SU-DHL-6 (cell line): ENCODE data around the gene NDUFB6.

Source experiments
- EZH2phosphoT487 ChIP-seq: fragments of 200-600 bp; sonication (generic), shearing (Covaris generic); conservative IDR thresholded peaks from 2 replicates; pipeline ENCODE4 v1.6.1; 2018; ENCODE audit warnings: mild to moderate bottlenecking, antibody characterized with exemption, low read length, moderate library complexity, mixed read lengths
- TF ChIP-seq, protein P1 (sequence below): fragments of 200-600 bp; sonication (generic); IDR thresholded peaks from one replicate; pipeline ENCODE4 v1.5.1; 2017; ENCODE audit warnings: antibody characterized with exemption, mild to moderate bottlenecking, low read length, moderate library complexity; ENCODE audit not compliant: insufficient read depth, poor library complexity, severe bottlenecking

DNA sequence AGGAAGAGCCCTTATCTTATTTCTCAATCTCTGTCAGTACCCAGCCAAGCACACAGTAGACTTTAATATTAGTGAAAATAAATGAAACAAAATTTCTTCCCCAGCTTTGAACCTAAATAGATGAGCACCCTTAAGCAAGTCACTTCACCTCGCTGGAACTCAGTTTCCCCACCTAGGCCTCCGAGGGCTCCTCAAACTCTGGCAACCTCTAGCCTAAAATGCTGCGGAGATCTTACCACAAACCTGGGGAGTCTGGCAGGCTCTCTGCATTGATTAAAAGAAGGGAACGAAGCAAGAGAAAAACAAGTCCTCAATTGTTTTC is 47.3 kb downstream of the NDUFB6 start:
- TF ChIP-seq, protein P1, sequence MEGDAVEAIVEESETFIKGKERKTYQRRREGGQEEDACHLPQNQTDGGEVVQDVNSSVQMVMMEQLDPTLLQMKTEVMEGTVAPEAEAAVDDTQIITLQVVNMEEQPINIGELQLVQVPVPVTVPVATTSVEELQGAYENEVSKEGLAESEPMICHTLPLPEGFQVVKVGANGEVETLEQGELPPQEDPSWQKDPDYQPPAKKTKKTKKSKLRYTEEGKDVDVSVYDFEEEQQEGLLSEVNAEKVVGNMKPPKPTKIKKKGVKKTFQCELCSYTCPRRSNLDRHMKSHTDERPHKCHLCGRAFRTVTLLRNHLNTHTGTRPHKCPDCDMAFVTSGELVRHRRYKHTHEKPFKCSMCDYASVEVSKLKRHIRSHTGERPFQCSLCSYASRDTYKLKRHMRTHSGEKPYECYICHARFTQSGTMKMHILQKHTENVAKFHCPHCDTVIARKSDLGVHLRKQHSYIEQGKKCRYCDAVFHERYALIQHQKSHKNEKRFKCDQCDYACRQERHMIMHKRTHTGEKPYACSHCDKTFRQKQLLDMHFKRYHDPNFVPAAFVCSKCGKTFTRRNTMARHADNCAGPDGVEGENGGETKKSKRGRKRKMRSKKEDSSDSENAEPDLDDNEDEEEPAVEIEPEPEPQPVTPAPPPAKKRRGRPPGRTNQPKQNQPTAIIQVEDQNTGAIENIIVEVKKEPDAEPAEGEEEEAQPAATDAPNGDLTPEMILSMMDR: no peak
- no peak for TF ChIP-seq EZH2phosphoT487
